ENCODE data around the gene FMO2.

DNA sequence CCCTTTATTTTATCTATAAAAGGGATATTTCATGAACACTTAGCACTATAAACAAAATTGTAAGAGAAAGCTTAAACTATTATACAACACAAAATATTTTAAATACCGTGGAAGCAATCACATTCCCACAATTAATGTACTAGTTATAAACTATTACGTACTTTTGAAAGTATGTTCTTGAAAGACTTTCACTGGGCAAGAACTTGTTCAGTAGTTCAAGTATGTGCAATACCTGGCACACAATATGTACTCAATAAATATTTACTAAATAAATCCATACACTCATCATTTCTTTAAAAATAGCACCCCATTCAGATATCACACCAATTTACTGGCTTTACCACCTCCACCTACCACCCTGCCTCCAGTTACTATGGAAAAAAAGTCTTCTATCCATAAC is 12.6 kb upstream of the FMO2 start:
- TF ChIP-seq, protein P1, sequence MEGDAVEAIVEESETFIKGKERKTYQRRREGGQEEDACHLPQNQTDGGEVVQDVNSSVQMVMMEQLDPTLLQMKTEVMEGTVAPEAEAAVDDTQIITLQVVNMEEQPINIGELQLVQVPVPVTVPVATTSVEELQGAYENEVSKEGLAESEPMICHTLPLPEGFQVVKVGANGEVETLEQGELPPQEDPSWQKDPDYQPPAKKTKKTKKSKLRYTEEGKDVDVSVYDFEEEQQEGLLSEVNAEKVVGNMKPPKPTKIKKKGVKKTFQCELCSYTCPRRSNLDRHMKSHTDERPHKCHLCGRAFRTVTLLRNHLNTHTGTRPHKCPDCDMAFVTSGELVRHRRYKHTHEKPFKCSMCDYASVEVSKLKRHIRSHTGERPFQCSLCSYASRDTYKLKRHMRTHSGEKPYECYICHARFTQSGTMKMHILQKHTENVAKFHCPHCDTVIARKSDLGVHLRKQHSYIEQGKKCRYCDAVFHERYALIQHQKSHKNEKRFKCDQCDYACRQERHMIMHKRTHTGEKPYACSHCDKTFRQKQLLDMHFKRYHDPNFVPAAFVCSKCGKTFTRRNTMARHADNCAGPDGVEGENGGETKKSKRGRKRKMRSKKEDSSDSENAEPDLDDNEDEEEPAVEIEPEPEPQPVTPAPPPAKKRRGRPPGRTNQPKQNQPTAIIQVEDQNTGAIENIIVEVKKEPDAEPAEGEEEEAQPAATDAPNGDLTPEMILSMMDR (IDR thresholded peaks at IDR 0.05; ENCODE audit: insufficient read depth, low read depth, low read length), result no peak
- no peak for TF ChIP-seq EZH2 (IDR thresholded peaks at IDR 0.05; ENCODE audit: insufficient read depth, low read length)
